GM19239 (cell line): ENCODE results near the gene OR4C46.
"Not testable (repeated sequence)": the region's sequence is repeated elsewhere in the genome, so short reads cannot be mapped to it uniquely, and the experiment has no call there.

Experiments used
- DNase-seq: peaks from one replicate; pipeline ENCODE4 v3.0.0; 2011; ENCODE audit warnings: low spot score; ENCODE audit not compliant: insufficient read length
- FAIRE-seq: peaks from 2 replicates; lab custom pipeline; 2011; peaks lifted over from hg19 to GRCh38; lab: Jason Lieb, UNC

The OR4C46 gene

DNA sequence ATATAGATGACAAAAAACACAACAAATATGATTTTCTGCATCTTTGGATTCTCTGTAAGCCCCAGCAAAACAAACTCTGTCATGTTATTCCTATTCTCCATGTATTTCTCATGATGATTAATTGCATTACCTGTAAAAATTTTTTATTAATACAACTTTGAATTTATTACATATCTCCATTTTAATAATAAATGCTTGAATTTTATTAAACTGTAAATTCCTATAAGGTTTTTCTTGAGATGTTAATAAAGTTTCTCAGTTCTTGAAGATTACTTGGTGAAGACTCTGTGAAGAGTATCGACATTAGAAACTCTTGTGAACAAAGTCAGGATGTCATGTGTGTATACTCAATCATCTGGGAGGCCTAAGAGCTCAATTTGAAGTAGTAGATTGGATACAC is at the start of gene OR4C46:
Gene OR4C46 (minus strand): TSS at position 101 of the 400 bp plus-strand sequence. CDS start 0 bp downstream, at position 101.
- FAIRE-seq (no peak), DNase-seq (no peak)

DNA sequence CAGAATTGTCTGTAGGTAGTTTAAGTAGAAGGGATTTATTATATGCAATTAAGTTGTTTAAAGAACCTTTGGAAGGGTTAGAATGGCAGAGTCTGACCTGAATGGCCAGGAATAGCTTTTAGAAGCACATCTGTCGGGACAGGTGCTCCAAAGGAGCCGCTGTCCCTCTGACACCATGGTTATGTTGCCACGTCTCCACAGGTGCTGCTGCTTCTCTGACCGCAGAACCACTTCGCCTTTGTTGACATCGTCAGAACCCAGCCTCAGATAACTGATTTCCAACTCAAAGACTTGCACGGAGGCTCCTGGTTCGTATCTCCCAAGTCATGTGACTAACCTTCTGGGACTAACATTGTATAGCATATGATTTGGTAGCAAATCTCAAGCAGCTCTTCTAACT is 41.8 kb upstream of the OR4C46 start:
- not testable (repeated sequence) for DNase-seq, FAIRE-seq

DNA sequence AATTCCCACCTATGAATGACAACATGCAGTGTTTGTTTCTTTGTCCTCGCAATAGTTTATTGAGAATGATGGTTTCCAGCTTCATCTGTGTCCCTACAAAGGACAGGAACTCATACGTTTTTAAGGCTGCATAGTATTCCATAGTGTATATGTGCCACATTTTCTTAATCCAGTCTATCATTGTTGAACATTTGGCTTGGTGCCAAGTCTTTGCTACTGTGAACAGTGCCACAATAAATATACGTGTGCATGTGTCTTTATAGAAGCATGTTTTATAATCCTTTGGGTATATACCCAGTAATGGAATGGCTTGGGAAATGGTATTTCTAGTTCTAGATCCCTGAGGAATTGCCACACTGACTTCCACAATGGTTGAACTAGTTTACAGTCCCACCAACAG is 42.4 kb downstream of the OR4C46 start:
- not testable (repeated sequence) for FAIRE-seq

DNA sequence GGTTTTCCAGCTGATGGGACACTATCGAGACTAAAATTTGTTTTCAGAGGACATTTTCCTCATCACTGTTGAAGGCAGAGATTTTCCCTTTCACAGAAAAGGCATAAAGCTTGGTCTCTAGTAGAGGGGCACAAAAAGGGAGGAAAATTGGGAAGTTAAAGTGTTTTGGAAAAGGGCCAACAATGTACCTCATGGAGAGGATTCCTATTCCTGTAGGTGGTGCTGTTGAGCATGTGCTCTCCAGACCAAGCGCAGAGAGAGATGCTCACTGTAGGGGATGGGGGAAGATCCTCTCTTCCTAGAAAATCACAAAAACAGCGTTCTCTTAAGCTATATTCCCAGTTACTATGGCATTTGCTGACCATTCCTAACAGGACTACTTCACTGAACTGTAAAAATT is 44.9 kb downstream of the OR4C46 start:
- DNase-seq, result no peak
- FAIRE-seq, result no peak

More for the DNA sequence above, 42.4 kb downstream of the OR4C46 start:
- not testable (repeated sequence) for DNase-seq

DNA sequence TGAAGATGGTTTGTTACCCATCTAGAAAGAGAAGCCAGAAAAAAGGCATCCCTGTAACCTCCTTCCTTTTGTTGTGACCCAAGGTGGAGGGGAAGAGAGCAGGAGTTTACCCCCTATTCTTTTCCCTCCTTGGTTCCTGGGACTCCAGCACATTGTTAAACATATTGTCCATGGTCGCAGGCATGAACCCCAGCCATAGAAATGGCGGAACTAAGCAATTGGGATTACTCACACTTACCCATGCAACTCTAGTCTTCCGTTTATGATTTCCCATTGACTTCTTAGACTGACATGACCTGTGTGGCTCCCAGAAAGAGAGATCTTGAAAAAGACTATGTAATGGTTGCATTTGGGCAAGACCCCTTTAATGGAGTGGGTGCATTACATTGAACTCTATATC is 45.4 kb downstream of the OR4C46 start:
- FAIRE-seq (no peak), DNase-seq (no peak)
